A549 (cell line): Measurements from ENCODE around the gene APCDD1. TPM values are rescaled to one million over a fixed set of nuclear protein-coding genes. Genes with fewer than 3 reads are reported as not detected.

Experiments used
- ATAC-seq, 2 experiments: fragments of 200-7000 bp in 1 of 2; fragments of >200 bp in 1 of 2; cut with Nextera tagmentation in 1 of 2; cut with Tn5 transposase in 1 of 2; 3 replicates each; pipeline versions ENCODE4 v1.8.0 to v1.9.1; 2018 to 2020; ENCODE audit warnings: mild to moderate bottlenecking in 1 of 2, moderate library complexity in 1 of 2
- CTCF ChIA-PET: fragments of 300-600 bp; sonication (Branson Sonifier 250); formaldehyde crosslinking; extraction: SDS; loops from one replicate; lab custom pipeline; 2021; ENCODE audit warnings: antibody characterized with exemption, inconsistent platforms; lab: Yijun Ruan, JAX
- POLR2A ChIA-PET: fragments of 350-600 bp; formaldehyde crosslinking; extraction: SDS; loops from one replicate; lab custom pipeline; 2021; ENCODE audit warnings: antibody characterized with exemption, inconsistent platforms; lab: Yijun Ruan, JAX
- DNase-seq, 2 experiments: peaks; one replicate each; pipeline versions ENCODE4 v3.0.0 to v3.0.0-alpha.2; 2011 to 2016; ENCODE audit warnings: low read depth in 1 of 2, low spot score in 1 of 2
- FAIRE-seq: peaks from 2 replicates; lab custom pipeline; 2011; peaks lifted over from hg19 to GRCh38; lab: Jason Lieb, UNC
- H3K27ac ChIP-seq, 2 experiments: fragments of >200 bp; sonication (Bioruptor Twin); formaldehyde crosslinking; 3 replicates each; pipeline ENCODE4 v1.5.1; 2016 to 2017
- H3K4me1 ChIP-seq: fragments of >200 bp; sonication (Bioruptor Twin); formaldehyde crosslinking; 3 replicates; pipeline ENCODE4 v1.6.1; 2016
- H3K4me2 ChIP-seq: fragments of >200 bp; sonication (Bioruptor Twin); formaldehyde crosslinking; 3 replicates; pipeline ENCODE4 v1.6.1; 2016
- H3K4me3 ChIP-seq: fragments of >200 bp; sonication (Bioruptor Twin); formaldehyde crosslinking; 3 replicates; pipeline ENCODE4 v1.5.1; 2016
- H3K9me3 ChIP-seq: fragments of >200 bp; sonication (Bioruptor Twin); formaldehyde crosslinking; 3 replicates; pipeline ENCODE4 v1.6.1; 2016
- BHLHE40 ChIP-seq: IDR thresholded peaks from 2 replicates; pipeline ENCODE4 v1.6.1; 2012; ENCODE audit warnings: low read depth, low read length, inconsistent platforms
- CBX2 ChIP-seq: fragments of 200-600 bp; sonication (generic); IDR thresholded peaks from 2 replicates; pipeline ENCODE4 v1.6.1; 2016; ENCODE audit warnings: low read depth, mild to moderate bottlenecking, borderline replicate concordance
- FOSB ChIP-seq: fragments of 250-450 bp; sonication (Bioruptor Pico); IDR thresholded peaks from 2 replicates; pipeline ENCODE4 v1.5.0; 2020; ENCODE audit warnings: mild to moderate bottlenecking, moderate library complexity
- FOSL2 ChIP-seq, 2 experiments: fragments of 450-650 bp in 1 of 2; fragments of >200 bp in 1 of 2; sonication (Bioruptor Twin) in 1 of 2; formaldehyde crosslinking; IDR thresholded peaks; 2 replicates each; pipeline versions ENCODE4 v1.5.0 to v1.6.1; 2016 to 2020; ENCODE audit warnings: mild to moderate bottlenecking in 1 of 2, moderate library complexity in 1 of 2
- GATA3 ChIP-seq: IDR thresholded peaks from 2 replicates; pipeline ENCODE4 v1.6.1; 2012; ENCODE audit warnings: borderline replicate concordance
- JUNB ChIP-seq: fragments of >200 bp; sonication (Bioruptor Twin); formaldehyde crosslinking; IDR thresholded peaks from 2 replicates; pipeline ENCODE4 v1.6.1; 2016
- KDM5A ChIP-seq: fragments of 200-600 bp; sonication (generic); IDR thresholded peaks from 2 replicates; pipeline ENCODE4 v1.6.1; 2016; ENCODE audit warnings: antibody characterized with exemption, mild to moderate bottlenecking
- MAFK ChIP-seq: fragments of 450-650 bp; IDR thresholded peaks from 2 replicates; pipeline ENCODE4 v1.6.1; 2014; ENCODE audit not compliant: partially characterized antibody
- MYC ChIP-seq: IDR thresholded peaks from 2 replicates; pipeline ENCODE4 v1.6.1; 2012; ENCODE audit warnings: mild to moderate bottlenecking, inconsistent platforms, low read length, improper control_type of control experiment, borderline replicate concordance
- NFE2L2 ChIP-seq: fragments of 150-350 bp; conservative IDR thresholded peaks from 2 replicates; pipeline ENCODE4 v1.6.1; 2014; ENCODE audit warnings: low read length
- POLR2A ChIP-seq: IDR thresholded peaks from 2 replicates; pipeline ENCODE4 v1.6.1; 2012; ENCODE audit warnings: mild to moderate bottlenecking, low read length
- RARB ChIP-seq: fragments of 250-450 bp; sonication (Bioruptor Pico); IDR thresholded peaks from 2 replicates; pipeline ENCODE4 v1.8.0; 2021; ENCODE audit warnings: mild to moderate bottlenecking, moderate library complexity
- RCOR1 ChIP-seq: fragments of 150-350 bp; IDR thresholded peaks from 2 replicates; pipeline ENCODE4 v1.6.1; 2014; ENCODE audit warnings: antibody characterized with exemption, low read length, low read depth
- TFCP2L1 ChIP-seq: fragments of 250-450 bp; sonication (Bioruptor Pico); IDR thresholded peaks from 2 replicates; pipeline ENCODE4 v1.5.0; 2021; ENCODE audit warnings: mild to moderate bottlenecking
- TP53 ChIP-seq: fragments of 250-450 bp; sonication (Bioruptor Pico); IDR thresholded peaks from 2 replicates; pipeline ENCODE4 v1.5.0; 2021; ENCODE audit warnings: mild to moderate bottlenecking, moderate library complexity
- WGBS: methylation state at CpG from one replicate; pipeline ENCODE4 v1.1.6; 2017; ENCODE audit errors: missing lambda C conversion rate; 5-methylcytosine and 5-hydroxymethylcytosine counted together
- polyA plus RNA-seq, 4 experiments: library from polyadenylated mRNA; depleted of rRNA in 3 of 4; stranded (reverse); fragments of >200 nt; fragmentation: RNase III in 1 of 4; extraction: RNeasy Plus Mini Kit Qiagen cat#74134 plus additional on column Dnase treatment in 1 of 4; gene quantifications; 2 replicates in 3 of 4; 3 replicates in 1 of 4; pipeline ENCODE4 v1.2.3, GENCODE V29; 2011 to 2017
- TF ChIP-seq, protein P1 (sequence below): fragments of 250-450 bp; sonication (Bioruptor Pico); IDR thresholded peaks from 2 replicates; pipeline ENCODE4 v1.5.0; 2021; ENCODE audit warnings: mild to moderate bottlenecking, moderate library complexity, borderline replicate concordance
- TF ChIP-seq, protein P2 (sequence below): fragments of 450-650 bp; IDR thresholded peaks from 2 replicates; pipeline ENCODE4 v1.6.1; 2014; ENCODE audit warnings: antibody characterized with exemption
- TF ChIP-seq, protein P3 (sequence below): fragments of 250-450 bp; sonication (Bioruptor Pico); IDR thresholded peaks from 2 replicates; pipeline ENCODE4 v1.5.0; 2020; ENCODE audit warnings: low read depth, mild to moderate bottlenecking, moderate library complexity
- TF ChIP-seq, protein P4 (sequence below): IDR thresholded peaks from 2 replicates; pipeline ENCODE4 v1.6.1; 2012; ENCODE audit warnings: low read depth, borderline replicate concordance
- TF ChIP-seq, protein P5 (sequence below): fragments of >200 bp; sonication (Bioruptor Twin); formaldehyde crosslinking; IDR thresholded peaks from 2 replicates; pipeline ENCODE4 v1.6.1; 2016
- TF ChIP-seq, protein P6 (sequence below): fragments of 150-350 bp; IDR thresholded peaks from 2 replicates; pipeline ENCODE4 v1.6.1; 2014; ENCODE audit warnings: low read depth, mild to moderate bottlenecking, low read length

APCDD1 gene
- polyA plus RNA-seq, 2 of the 4 experiments (the other 2 are of a cell fraction), result not detected

DNA sequence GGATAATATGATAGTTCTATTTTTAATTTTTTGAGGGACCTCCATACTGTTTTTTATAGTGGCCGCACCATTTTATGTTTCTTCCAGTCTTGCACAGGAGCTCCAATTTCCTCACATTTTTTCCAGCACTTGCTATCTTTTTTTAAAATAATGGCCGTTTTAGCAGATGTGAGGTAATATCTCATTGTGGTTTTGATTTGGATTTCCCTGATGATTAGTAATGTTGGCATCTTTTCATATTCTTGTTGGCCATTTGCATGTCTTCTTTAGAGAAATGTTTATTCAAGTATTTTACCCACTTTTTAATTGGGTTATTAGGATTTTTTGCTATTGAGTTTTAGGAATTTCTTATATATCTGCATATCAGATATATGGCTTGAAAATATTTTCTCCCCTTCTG lies 41.5 kb downstream of the APCDD1 start:
- FAIRE-seq, result no peak
- Histone ChIP-seq H3K9me3 (no peaks in the 10 kb centered on the region), H3K4me3 (no peak overlapping the region), H3K27ac (no peak overlapping the region), H3K4me2 (no peak overlapping the region), H3K4me1 (no peaks in the 10 kb centered on the region)
- 49% methylated on average over 2 of the region's 2 CpGs for WGBS
- ATAC-seq, result no peak
- POLR2A ChIA-PET, result no interaction called here
- CTCF ChIA-PET, result no interaction called here
- TF ChIP-seq, protein P1, sequence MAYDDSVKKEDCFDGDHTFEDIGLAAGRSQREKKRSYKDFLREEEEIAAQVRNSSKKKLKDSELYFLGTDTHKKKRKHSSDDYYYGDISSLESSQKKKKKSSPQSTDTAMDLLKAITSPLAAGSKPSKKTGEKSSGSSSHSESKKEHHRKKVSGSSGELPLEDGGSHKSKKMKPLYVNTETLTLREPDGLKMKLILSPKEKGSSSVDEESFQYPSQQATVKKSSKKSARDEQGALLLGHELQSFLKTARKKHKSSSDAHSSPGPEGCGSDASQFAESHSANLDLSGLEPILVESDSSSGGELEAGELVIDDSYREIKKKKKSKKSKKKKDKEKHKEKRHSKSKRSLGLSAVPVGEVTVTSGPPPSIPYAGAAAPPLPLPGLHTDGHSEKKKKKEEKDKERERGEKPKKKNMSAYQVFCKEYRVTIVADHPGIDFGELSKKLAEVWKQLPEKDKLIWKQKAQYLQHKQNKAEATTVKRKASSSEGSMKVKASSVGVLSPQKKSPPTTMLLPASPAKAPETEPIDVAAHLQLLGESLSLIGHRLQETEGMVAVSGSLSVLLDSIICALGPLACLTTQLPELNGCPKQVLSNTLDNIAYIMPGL, result no peak
- no peak for TF ChIP-seq RARB (CRISPR knock-in tag)
- no peak for TF ChIP-seq TFCP2L1 (CRISPR knock-in tag)
- TF ChIP-seq JUNB, result no peak
- TF ChIP-seq, protein P2, sequence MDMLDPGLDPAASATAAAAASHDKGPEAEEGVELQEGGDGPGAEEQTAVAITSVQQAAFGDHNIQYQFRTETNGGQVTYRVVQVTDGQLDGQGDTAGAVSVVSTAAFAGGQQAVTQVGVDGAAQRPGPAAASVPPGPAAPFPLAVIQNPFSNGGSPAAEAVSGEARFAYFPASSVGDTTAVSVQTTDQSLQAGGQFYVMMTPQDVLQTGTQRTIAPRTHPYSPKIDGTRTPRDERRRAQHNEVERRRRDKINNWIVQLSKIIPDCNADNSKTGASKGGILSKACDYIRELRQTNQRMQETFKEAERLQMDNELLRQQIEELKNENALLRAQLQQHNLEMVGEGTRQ, result no peak
- TF ChIP-seq NFE2L2, result no peak
- TF ChIP-seq CBX2, result no peak
- TF ChIP-seq, protein P3, sequence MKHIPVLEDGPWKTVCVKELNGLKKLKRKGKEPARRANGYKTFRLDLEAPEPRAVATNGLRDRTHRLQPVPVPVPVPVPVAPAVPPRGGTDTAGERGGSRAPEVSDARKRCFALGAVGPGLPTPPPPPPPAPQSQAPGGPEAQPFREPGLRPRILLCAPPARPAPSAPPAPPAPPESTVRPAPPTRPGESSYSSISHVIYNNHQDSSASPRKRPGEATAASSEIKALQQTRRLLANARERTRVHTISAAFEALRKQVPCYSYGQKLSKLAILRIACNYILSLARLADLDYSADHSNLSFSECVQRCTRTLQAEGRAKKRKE (CRISPR knock-in tag), result no peak
- TF ChIP-seq, protein P4, sequence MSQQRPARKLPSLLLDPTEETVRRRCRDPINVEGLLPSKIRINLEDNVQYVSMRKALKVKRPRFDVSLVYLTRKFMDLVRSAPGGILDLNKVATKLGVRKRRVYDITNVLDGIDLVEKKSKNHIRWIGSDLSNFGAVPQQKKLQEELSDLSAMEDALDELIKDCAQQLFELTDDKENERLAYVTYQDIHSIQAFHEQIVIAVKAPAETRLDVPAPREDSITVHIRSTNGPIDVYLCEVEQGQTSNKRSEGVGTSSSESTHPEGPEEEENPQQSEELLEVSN, result no peak
- no peak for TF ChIP-seq FOSL2 (IDR thresholded peaks at IDR 0.05)
- no peak for TF ChIP-seq FOSL2 (CRISPR knock-in tag; IDR thresholded peaks at IDR 0.05)
- no peak for TF ChIP-seq MYC
- TF ChIP-seq, protein P5, sequence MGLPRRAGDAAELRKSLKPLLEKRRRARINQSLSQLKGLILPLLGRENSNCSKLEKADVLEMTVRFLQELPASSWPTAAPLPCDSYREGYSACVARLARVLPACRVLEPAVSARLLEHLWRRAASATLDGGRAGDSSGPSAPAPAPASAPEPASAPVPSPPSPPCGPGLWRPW, result no peak
- no peak for DNase-seq

DNA sequence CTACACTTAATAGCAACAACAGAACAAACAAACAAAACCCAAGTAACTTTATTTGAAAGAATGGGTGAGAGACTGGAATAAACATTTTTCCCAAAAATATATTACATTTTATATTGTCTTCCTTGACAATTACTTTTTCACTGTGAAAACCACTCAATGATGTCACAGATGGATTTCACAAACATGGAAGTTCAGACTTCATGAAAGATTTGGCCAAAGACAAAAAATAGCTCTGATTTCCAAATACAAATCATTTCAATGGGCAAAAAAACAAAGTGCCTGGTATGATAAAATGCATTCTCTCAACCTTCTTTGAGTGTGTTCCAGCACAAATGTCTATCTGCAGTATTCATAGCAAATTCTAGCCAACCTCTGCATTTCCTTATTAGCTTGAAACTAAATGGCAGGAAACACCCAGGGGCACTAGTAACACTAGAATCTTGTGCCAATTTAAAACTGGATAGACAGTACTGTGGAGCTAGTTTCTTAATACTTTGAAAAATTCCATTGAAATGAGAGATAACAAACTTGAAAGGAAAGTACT lies 42.8 kb downstream of the APCDD1 start:
- FAIRE-seq (no peak), DNase-seq (no peak), ATAC-seq (no peak)
- Histone ChIP-seq H3K27ac (no peak overlapping the region), H3K9me3 (no peaks in the 10 kb centered on the region), H3K4me3 (no peak overlapping the region), H3K4me2 (no peak overlapping the region)
- CTCF ChIA-PET, result no interaction called here
- no peak for TF ChIP-seq RCOR1
- no peak for TF ChIP-seq BHLHE40
- TF ChIP-seq, protein P6, sequence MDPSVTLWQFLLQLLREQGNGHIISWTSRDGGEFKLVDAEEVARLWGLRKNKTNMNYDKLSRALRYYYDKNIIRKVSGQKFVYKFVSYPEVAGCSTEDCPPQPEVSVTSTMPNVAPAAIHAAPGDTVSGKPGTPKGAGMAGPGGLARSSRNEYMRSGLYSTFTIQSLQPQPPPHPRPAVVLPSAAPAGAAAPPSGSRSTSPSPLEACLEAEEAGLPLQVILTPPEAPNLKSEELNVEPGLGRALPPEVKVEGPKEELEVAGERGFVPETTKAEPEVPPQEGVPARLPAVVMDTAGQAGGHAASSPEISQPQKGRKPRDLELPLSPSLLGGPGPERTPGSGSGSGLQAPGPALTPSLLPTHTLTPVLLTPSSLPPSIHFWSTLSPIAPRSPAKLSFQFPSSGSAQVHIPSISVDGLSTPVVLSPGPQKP, result no peak
- TF ChIP-seq TP53 (CRISPR knock-in tag), result no peak
- no peak for TF ChIP-seq KDM5A
- TF ChIP-seq MAFK, result no peak
- TF ChIP-seq POLR2A, result no peak
- no peak for TF ChIP-seq GATA3
- no peak for TF ChIP-seq FOSB
- TF ChIP-seq, all 56 proteins: peak for 0
- H3K4me1 ChIP-seq, result no peaks in the 10 kb centered on the region
- POLR2A ChIA-PET, result no interaction called here
